DMS114 treated with DMSO at 0.1 percent for 48 hours (cell line): ENCODE results near the gene MCTP2.
"Not testable (repeated sequence)": the region's sequence is repeated elsewhere in the genome, so short reads cannot be mapped to it uniquely, and the experiment has no call there.

Experiments used
- DNase-seq: peaks from one replicate; lab custom pipeline; 2025; ENCODE audit not compliant: unreplicated experiment; lab: John Stamatoyannopoulos, UW

The MCTP2 gene

GRCh38 chr15:94493586-94493985 lies 262.2 kb downstream of the MCTP2 start:
- DNase-seq, result not testable (repeated sequence)

DNA sequence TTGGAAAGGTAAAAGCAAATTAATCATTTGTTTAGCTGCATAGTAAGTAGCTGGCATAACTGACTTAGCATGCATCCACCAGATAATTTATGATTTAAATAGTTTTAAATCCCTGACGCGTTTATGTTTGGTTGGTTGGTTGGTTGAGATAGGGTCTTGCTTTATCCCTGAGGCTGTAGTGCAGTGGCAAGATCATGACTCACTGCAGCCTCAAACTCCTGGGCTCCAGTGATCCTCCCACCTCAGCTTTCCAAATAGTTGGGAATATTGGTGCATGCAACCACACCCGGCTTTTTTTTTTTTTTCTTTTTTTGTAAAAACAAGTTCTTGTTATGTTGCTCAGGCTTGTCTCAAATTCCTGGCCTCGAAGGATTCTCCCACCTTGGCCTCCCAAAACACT lies 263.4 kb downstream of the MCTP2 start:
- DNase-seq, result no peak

GRCh38 chr15:94503293-94503692 lies 271.9 kb downstream of the MCTP2 start:
- no peak for DNase-seq

DNA sequence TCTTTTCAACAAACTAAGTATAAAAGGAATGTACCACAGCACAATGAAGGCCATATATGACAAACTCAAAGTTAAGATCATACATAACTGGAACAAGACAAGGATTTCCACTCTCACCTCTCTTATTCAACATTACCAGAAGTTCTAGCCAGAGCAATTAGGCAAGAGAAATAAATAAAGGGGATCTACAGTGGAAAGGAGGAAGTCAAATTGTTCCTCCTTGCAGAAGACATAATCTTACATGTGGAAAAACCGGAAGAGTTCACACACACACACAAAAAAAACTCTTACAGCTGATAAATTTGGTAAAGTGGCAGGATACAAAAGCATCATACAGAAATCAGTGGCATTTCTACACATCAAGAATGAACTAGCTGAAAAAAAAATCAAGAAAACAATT lies 277.9 kb downstream of the MCTP2 start:
- DNase-seq, result no peak

- DNase-seq, result no peak
Measured at GRCh38 chr15:94522125-94522524, 290.8 kb downstream of the MCTP2 start.

- DNase-seq, result no peak
Measured at GRCh38 chr15:94523873-94524272, 292.5 kb downstream of the MCTP2 start.

- no peak for DNase-seq
Measured at GRCh38 chr15:94524565-94524964, 293.2 kb downstream of the MCTP2 start.

GRCh38 chr15:94526071-94526689 lies 294.8 kb downstream of the MCTP2 start:
- no peak for DNase-seq

GRCh38 chr15:94532226-94532625 lies 300.9 kb downstream of the MCTP2 start:
- no peak for DNase-seq
